Measurements from ENCODE around the gene CPTP.

Gene CPTP

GRCh38 chr1:1284221-1285101 lies 40.1 kb upstream of the CPTP start:
- Histone ChIP-seq H3K27me3 (ENCODE audit: insufficient read depth, poor library complexity, severe bottlenecking) (no peaks in the 10 kb centered on the region), H3K36me3 (ENCODE audit: low read depth) (no peaks in the 10 kb centered on the region), H3K9me3 (ENCODE audit: severe bottlenecking) (no peaks in the 10 kb centered on the region), H3K4me3 (ENCODE audit: severe bottlenecking) (no peak overlapping the region), H3K4me1 (ENCODE audit: insufficient read depth, poor library complexity, severe bottlenecking) (no peaks in the 10 kb centered on the region), H3K27ac (ENCODE audit: poor library complexity, severe bottlenecking) (no peak overlapping the region)
- no peak for TF ChIP-seq CTCF (IDR thresholded peaks at IDR 0.05; ENCODE audit: poor library complexity, severe bottlenecking)
- ATAC-seq (ENCODE audit: low read depth) (no peak), DNase-seq (ENCODE audit: low spot score) (no peak)

- no peak for TF ChIP-seq CTCF (IDR thresholded peaks at IDR 0.05; ENCODE audit: poor library complexity, severe bottlenecking)
- no peak for DNase-seq (ENCODE audit: low spot score)
- peak; percentile 4; the same call in 1 of the 3 replicates for ATAC-seq (ENCODE audit: low read depth)
- H3K9me3 ChIP-seq (ENCODE audit: severe bottlenecking), result no peaks in the 10 kb centered on the region
- no peaks in the 10 kb centered on the region for H3K36me3 ChIP-seq (ENCODE audit: low read depth)
- no peak overlapping the region for H3K27ac ChIP-seq (ENCODE audit: poor library complexity, severe bottlenecking)
- H3K4me3 ChIP-seq (ENCODE audit: severe bottlenecking), result no peak overlapping the region
- no peaks in the 10 kb centered on the region for H3K27me3 ChIP-seq (ENCODE audit: insufficient read depth, poor library complexity, severe bottlenecking)
- no peaks in the 10 kb centered on the region for H3K4me1 ChIP-seq (ENCODE audit: insufficient read depth, poor library complexity, severe bottlenecking)
Measured at GRCh38 chr1:1285102-1285571, 39.5 kb upstream of the CPTP start.

- no peak overlapping the region for H3K27ac ChIP-seq (ENCODE audit: poor library complexity, severe bottlenecking)
- ATAC-seq (ENCODE audit: low read depth), result peak; percentile 32
- H3K36me3 ChIP-seq (ENCODE audit: low read depth), result no peaks in the 10 kb centered on the region
- no peak for DNase-seq (ENCODE audit: low spot score)
- H3K4me3 ChIP-seq (ENCODE audit: severe bottlenecking), result no peak overlapping the region
- H3K9me3 ChIP-seq (ENCODE audit: severe bottlenecking), result no peaks in the 10 kb centered on the region
- H3K4me1 ChIP-seq (ENCODE audit: insufficient read depth, poor library complexity, severe bottlenecking), result no peaks in the 10 kb centered on the region
- no peak for TF ChIP-seq CTCF (IDR thresholded peaks at IDR 0.05; ENCODE audit: poor library complexity, severe bottlenecking)
- H3K27me3 ChIP-seq (ENCODE audit: insufficient read depth, poor library complexity, severe bottlenecking), result no peaks in the 10 kb centered on the region
Measured at GRCh38 chr1:1285611-1286311, 38.8 kb upstream of the CPTP start.

- H3K36me3 ChIP-seq (ENCODE audit: low read depth), result no peaks in the 10 kb centered on the region
- no peak overlapping the region for H3K27ac ChIP-seq (ENCODE audit: poor library complexity, severe bottlenecking)
- no peak overlapping the region for H3K4me3 ChIP-seq (ENCODE audit: severe bottlenecking)
- no peaks in the 10 kb centered on the region for H3K4me1 ChIP-seq (ENCODE audit: insufficient read depth, poor library complexity, severe bottlenecking)
- TF ChIP-seq CTCF (IDR thresholded peaks at IDR 0.05; ENCODE audit: poor library complexity, severe bottlenecking), result no peak
- ATAC-seq (ENCODE audit: low read depth) (no peak), DNase-seq (ENCODE audit: low spot score) (no peak)
- no peaks in the 10 kb centered on the region for H3K27me3 ChIP-seq (ENCODE audit: insufficient read depth, poor library complexity, severe bottlenecking)
- H3K9me3 ChIP-seq (ENCODE audit: severe bottlenecking), result no peaks in the 10 kb centered on the region
Measured at GRCh38 chr1:1286313-1287261, 38.0 kb upstream of the CPTP start.
